Effector memory CD4-positive, alpha-beta T cell (primary cell): ENCODE results near the gene CEACAM3.

Source experiments
- DNase-seq, 3 donors: peaks; one replicate each; pipeline ENCODE4 v3.0.0-alpha.2; 2020
- H3K27ac ChIP-seq: 2 replicates; pipeline ENCODE4 v1.7.0; 2013; ENCODE audit warnings: mild to moderate bottlenecking, low read length, moderate library complexity; ENCODE audit not compliant: insufficient read depth, poor library complexity, severe bottlenecking
- H3K27me3 ChIP-seq: replicated peaks from 2 replicates; pipeline ENCODE4 v1.7.0; 2013; ENCODE audit warnings: mild to moderate bottlenecking, low read length; ENCODE audit not compliant: insufficient read depth, control insufficient read depth, poor library complexity, severe bottlenecking
- H3K36me3 ChIP-seq: 2 replicates; pipeline ENCODE4 v1.7.0; 2013; ENCODE audit warnings: mild to moderate bottlenecking, low read length, moderate library complexity; ENCODE audit not compliant: control insufficient read depth, insufficient read depth
- H3K4me1 ChIP-seq: 2 replicates; pipeline ENCODE4 v1.7.0; 2013; ENCODE audit warnings: low read length, mild to moderate bottlenecking; ENCODE audit not compliant: control insufficient read depth, insufficient read depth, poor library complexity, severe bottlenecking
- H3K4me3 ChIP-seq: 2 replicates; pipeline ENCODE4 v1.7.0; 2013; ENCODE audit warnings: low read length, low read depth, mild to moderate bottlenecking; ENCODE audit not compliant: insufficient read depth, poor library complexity, severe bottlenecking
- H3K9me3 ChIP-seq: 2 replicates; pipeline ENCODE4 v1.7.0; 2013; ENCODE audit warnings: mild to moderate bottlenecking, low read length, moderate library complexity; ENCODE audit not compliant: control insufficient read depth

The CEACAM3 gene

DNA sequence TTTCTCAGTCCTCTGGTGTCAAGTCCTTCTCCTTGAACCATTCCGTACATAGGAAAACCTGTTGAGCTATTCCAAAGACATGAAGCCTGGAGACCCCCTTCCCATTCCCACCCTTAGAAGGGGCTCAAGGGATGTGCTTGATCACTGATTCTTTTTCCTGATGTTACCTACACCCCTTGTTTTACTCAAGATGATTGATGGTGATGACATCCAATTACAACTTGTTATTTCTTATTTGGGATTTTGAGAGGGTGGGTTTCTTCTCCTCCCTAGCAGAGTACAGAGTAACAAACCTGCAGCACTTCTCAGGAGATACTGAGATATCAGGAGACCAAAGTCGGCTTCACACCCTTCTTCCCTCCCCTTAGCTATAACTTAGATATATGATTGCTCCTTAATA lies 57.0 kb downstream of the CEACAM3 start:
- Histone ChIP-seq H3K4me1 (no peaks in the 10 kb centered on the region), H3K9me3 (no peaks in the 10 kb centered on the region), H3K36me3 (no peaks in the 10 kb centered on the region), H3K27me3 (no peaks in the 10 kb centered on the region), H3K4me3 (no peak overlapping the region), H3K27ac (no peak overlapping the region)
- DNase-seq: no peak

DNA sequence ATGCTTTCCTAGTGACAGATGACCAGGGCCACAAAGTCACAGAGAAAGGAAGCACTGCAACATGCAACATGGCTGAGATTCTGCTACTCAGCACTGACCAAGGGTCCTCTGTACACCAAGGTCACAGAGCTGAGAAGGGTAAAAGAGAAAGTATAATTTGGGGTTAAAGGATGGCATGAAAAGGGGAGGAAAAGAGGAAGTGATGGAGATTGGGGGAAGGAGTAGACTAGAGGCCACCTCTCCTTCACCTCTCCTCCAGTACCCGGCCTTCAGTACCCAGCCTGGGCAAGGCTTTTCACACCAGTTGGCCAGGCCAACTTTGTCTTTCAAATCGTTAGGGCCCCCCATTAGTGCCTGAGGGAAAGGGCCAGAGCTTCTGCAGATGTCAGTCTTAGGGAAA lies 57.4 kb downstream of the CEACAM3 start:
- no peak overlapping the region for H3K27ac ChIP-seq
- H3K4me3 ChIP-seq: no peak overlapping the region
- H3K4me1 ChIP-seq: no peaks in the 10 kb centered on the region
- no peak for DNase-seq
- H3K36me3 ChIP-seq: no peaks in the 10 kb centered on the region
- H3K9me3 ChIP-seq: no peaks in the 10 kb centered on the region
- H3K27me3 ChIP-seq: no peaks in the 10 kb centered on the region

DNA sequence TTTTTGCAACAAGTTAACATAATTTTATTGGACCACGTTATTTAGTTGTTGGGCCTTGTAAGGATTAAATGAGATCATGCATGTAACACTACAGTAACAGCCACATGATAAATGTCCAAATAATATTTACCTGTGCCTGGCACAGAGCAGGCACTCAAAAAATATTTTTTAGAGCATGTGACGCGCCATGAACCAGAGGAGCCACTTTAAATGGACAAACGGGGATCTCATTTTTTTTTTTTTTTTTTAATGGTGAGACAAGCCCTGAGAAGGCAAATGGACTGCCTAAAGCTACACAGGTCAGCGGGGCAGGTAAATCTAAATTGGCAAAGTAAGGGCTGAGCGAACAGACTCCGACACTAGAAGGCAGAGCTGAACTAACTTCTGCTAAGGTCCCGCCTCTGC lies 62.8 kb downstream of the CEACAM3 start:
- peak overlapping the region; percentile 90 for H3K27ac ChIP-seq
- H3K27me3 ChIP-seq: no peaks in the 10 kb centered on the region
- peaks cover 30% of the 10 kb centered on the region for H3K4me1 ChIP-seq
- DNase-seq: no peak
- H3K4me3 ChIP-seq: no peak overlapping the region
- H3K9me3 ChIP-seq: no peaks in the 10 kb centered on the region
- H3K36me3 ChIP-seq: peaks cover 28% of the 10 kb centered on the region

DNA sequence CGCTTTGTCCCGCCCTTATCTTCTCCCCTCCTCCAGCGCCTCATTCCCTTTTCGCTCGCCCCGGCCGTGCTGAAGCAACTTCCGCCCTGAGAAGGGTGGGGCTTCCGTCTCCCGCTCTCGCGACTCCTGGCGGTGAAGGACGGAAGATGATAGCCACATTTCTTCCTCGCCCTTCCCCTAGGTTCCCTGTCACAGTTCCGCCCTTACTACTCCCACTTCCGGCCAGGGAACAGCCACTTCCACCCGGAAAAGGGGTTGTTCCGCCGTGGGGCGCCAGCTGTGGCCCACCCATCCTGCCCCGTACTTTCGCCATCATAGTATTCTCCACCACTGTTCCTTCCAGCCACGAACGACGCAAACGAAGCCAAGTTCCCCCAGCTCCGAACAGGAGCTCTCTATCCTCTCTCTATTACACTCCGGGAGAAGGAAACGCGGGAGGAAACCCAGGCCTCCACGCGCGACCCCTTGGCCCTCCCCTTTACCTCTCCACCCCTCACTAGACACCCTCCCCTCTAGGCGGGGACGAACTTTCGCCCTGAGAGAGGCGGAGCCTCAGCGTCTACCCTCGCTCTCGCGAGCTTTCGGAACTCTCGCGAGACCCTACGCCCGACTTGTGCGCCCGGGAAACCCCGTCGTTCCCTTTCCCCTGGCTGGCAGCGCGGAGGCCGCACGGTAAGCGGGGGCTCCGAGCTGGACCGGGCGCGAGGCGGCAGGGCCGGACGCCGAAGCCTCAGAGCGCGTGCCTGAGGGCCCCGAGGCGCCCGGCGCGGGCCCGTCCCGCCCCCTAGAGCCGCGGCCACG lies 63.4 kb downstream of the CEACAM3 start, which contains the start of gene RPS19:
RPS19 (plus strand) TSS at position 638 of the 801 bp plus-strand sequence. CDS start 520 bp downstream, outside the sequence.
- peak; percentile 96 to 97 (median 96) for DNase-seq
- Histone ChIP-seq H3K27me3 (no peaks in the 10 kb centered on the region), H3K4me3 (peak within 1 kb of the TSS; percentile 60), H3K9me3 (no peaks in the 10 kb centered on the region), H3K36me3 (peaks cover 34% of the 10 kb centered on the region), H3K4me1 (peaks cover 36% of the 10 kb centered on the region), H3K27ac (peak within 1 kb of the TSS; percentile 90)

DNA sequence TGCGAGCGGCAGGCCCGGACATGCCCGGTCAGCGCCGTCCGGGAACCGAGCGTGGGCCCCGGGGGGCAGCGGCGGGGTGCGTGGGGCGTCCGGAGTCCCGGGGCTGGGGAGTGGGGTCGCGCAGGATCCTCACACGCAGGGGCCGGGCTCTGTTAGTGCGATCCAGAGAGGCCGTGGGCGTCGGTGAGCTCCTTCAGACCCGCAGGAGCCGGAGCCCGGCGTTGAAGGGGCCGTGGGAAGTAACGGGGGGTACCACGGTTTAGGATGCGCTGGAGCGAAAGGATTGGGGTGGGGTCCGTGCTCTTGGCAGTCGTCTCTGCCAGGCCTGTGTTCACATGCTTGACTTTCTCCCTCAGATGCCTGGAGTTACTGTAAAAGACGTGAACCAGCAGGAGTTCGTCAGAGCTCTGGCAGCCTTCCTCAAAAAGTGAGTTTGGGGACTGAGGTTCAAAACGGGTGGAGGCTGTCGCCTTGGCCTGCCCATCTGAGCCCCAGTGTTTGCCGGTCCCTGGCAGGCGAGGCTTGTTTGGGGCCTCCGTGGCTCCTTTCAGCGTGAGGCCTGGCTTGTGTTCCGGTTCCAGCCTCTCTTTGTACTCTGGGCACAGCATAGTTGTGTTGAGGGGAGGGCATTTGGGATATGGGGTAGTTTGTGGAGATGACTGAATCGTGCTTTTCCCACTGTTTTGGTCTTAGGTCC lies 64.2 kb downstream of the CEACAM3 start:
- Histone ChIP-seq H3K27me3 (no peaks in the 10 kb centered on the region), H3K27ac (peak overlapping the region; percentile 90), H3K4me3 (peak overlapping the region; percentile 60), H3K36me3 (peaks cover 40% of the 10 kb centered on the region), H3K9me3 (no peaks in the 10 kb centered on the region), H3K4me1 (peaks cover 38% of the 10 kb centered on the region)
- DNase-seq: no peak
